ENCODE results near the gene DHRS9. TPM values are rescaled to one million over a fixed set of nuclear protein-coding genes. Genes with fewer than 3 reads are reported as not detected.

Gene DHRS9
- total and polyA plus RNA-seq, 2 experiments from 2014 or later: not detected

DNA sequence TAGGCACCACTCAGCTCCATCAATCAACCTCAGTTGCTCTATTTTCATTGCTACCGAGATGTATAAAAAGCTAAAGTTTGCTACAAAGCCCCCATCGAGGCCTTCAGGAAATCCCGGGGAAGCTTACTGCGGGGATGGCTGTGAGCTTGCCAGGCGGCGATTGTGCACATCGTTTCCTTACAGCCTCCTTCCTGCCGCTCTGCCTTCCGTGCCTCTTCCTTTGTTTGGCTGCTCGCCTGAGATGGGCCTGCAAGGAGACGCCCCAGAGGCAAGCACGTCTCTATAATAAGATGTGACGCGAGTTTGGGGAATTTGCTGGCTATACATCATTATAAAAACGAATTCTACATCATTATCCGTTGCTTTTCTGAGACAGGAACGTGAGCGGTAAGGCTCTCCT is 41.6 kb downstream of the DHRS9 start:
- in situ Hi-C loops (cut with MboI): no loop called here
- Histone ChIP-seq H3K4me2 (ENCODE audit: unreplicated experiment) (no peak overlapping the region), H4K20me1 (ENCODE audit: insufficient read depth) (no peaks in the 10 kb centered on the region), H3K9me3 (ENCODE audit: low read depth) (no peaks in the 10 kb centered on the region), H3F3A (ENCODE audit: insufficient read depth) (no peaks in the 10 kb centered on the region), H3K9me2 (ENCODE audit: insufficient read depth) (no peaks in the 10 kb centered on the region), H2AFZ (no peak overlapping the region), H3K4me3 (no peak overlapping the region), H3K27ac (no peak overlapping the region), H3K36me3 (ENCODE audit: low read depth) (no peaks in the 10 kb centered on the region), H3K9ac (no peak overlapping the region), H3K27me3 (replicated peaks; ENCODE audit: insufficient read depth) (peaks cover 41% of the 10 kb centered on the region), H3K4me1 (ENCODE audit: insufficient read depth) (no peaks in the 10 kb centered on the region), H3K79me2 (ENCODE audit: insufficient read depth) (no peaks in the 10 kb centered on the region)
- TF ChIP-seq EZH2 (IDR thresholded peaks at IDR 0.05; ENCODE audit: insufficient read depth, poor library complexity, severe bottlenecking): no peak
- no peak for TF ChIP-seq EZH2phosphoT487 (IDR thresholded peaks at IDR 0.05; ENCODE audit: insufficient read depth, low read depth)
- peak; percentile 15 for DNase-seq
- 14 to 17% methylated on average over 18 of the region's 18 CpGs for WGBS, 2 experiments (ENCODE audit: low coverage in 1 of 2, low lambda C conversion rate in 2 of 2, missing lambda C conversion rate in 2 of 2)

DNA sequence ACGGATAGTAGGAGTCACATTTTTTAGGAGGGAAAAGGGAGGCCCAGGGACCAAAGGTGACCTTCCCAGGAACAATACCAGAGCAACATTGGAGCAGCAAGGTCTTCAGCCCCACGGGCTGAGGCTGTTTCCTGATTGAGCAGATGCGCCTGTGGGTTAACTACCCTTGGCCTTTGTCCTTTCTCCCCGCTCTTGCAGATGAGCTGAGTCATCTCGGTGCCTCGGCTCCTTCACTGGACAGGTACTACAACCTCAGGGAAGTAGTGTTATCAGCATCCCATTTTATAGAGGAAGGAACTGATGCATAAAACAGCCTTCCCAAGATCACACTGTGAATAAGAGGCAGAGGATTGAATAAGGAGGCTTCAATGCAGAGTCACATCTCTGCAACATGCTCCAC is 43.5 kb downstream of the DHRS9 start:
- Histone ChIP-seq H3K27me3 (replicated peaks; ENCODE audit: insufficient read depth) (peaks cover 41% of the 10 kb centered on the region), H4K20me1 (ENCODE audit: insufficient read depth) (no peaks in the 10 kb centered on the region), H3F3A (ENCODE audit: insufficient read depth) (no peaks in the 10 kb centered on the region), H3K79me2 (ENCODE audit: insufficient read depth) (no peaks in the 10 kb centered on the region), H2AFZ (no peak overlapping the region), H3K9ac (no peak overlapping the region), H3K9me2 (ENCODE audit: insufficient read depth) (no peaks in the 10 kb centered on the region), H3K4me3 (no peak overlapping the region), H3K27ac (no peak overlapping the region), H3K4me2 (ENCODE audit: unreplicated experiment) (no peak overlapping the region), H3K9me3 (ENCODE audit: low read depth) (no peaks in the 10 kb centered on the region), H3K4me1 (ENCODE audit: insufficient read depth) (no peaks in the 10 kb centered on the region), H3K36me3 (ENCODE audit: low read depth) (no peaks in the 10 kb centered on the region)
- TF ChIP-seq EZH2 (IDR thresholded peaks at IDR 0.05; ENCODE audit: insufficient read depth, poor library complexity, severe bottlenecking) (no peak), EZH2phosphoT487 (IDR thresholded peaks at IDR 0.05; ENCODE audit: insufficient read depth, low read depth) (no peak)
- WGBS, 2 experiments (ENCODE audit: low coverage in 1 of 2, low lambda C conversion rate in 2 of 2, missing lambda C conversion rate in 2 of 2): 14 to 17% methylated on average over 6 of the region's 6 CpGs
- in situ Hi-C loops (cut with MboI): no loop called here
- DNase-seq: no peak

DNA sequence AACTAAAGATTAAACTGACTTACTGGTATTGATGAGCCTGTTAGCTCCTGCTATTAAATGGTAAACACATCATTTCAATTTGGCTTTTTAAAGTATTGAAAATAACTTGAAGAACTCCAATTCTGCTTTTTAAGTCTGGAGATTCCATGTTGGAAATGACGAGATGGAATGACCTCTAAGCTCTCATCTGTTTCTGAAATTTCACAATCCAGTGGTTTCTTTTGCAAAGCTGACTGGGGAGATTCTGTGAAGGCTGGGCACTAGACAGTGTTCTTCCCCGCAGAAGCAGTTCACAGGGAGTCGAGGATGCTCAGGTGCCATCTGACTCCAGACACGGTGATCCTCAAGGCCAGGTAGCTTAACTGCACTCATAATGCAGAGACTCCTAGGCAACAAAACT is 44.7 kb downstream of the DHRS9 start:
- H3K9ac ChIP-seq: no peak overlapping the region
- WGBS, 2 experiments (ENCODE audit: low coverage in 1 of 2, low lambda C conversion rate in 2 of 2, missing lambda C conversion rate in 2 of 2): 43 to 52% methylated on average over 4 of the region's 4 CpGs
- no peaks in the 10 kb centered on the region for H3K9me2 ChIP-seq (ENCODE audit: insufficient read depth)
- no peak for DNase-seq
- no peak overlapping the region for H3K27ac ChIP-seq
- no peaks in the 10 kb centered on the region for H3K79me2 ChIP-seq (ENCODE audit: insufficient read depth)
- H3K27me3 ChIP-seq (replicated peaks; ENCODE audit: insufficient read depth): peaks cover 41% of the 10 kb centered on the region
- H3F3A ChIP-seq (ENCODE audit: insufficient read depth): no peaks in the 10 kb centered on the region
- no peaks in the 10 kb centered on the region for H3K36me3 ChIP-seq (ENCODE audit: low read depth)
- no peaks in the 10 kb centered on the region for H4K20me1 ChIP-seq (ENCODE audit: insufficient read depth)
- in situ Hi-C loops (cut with MboI): no loop called here
- H3K4me3 ChIP-seq: no peak overlapping the region
- no peaks in the 10 kb centered on the region for H3K4me1 ChIP-seq (ENCODE audit: insufficient read depth)
- no peak overlapping the region for H2AFZ ChIP-seq
- no peaks in the 10 kb centered on the region for H3K9me3 ChIP-seq (ENCODE audit: low read depth)
- TF ChIP-seq EZH2phosphoT487 (IDR thresholded peaks at IDR 0.05; ENCODE audit: insufficient read depth, low read depth) (no peak), EZH2 (IDR thresholded peaks at IDR 0.05; ENCODE audit: insufficient read depth, poor library complexity, severe bottlenecking) (no peak)
- H3K4me2 ChIP-seq (ENCODE audit: unreplicated experiment): no peak overlapping the region

GRCh38 chr2:169116327-169116726 is 47.0 kb downstream of the DHRS9 start:
- Histone ChIP-seq H3K9me2 (ENCODE audit: insufficient read depth) (no peaks in the 10 kb centered on the region), H3K4me1 (ENCODE audit: insufficient read depth) (no peaks in the 10 kb centered on the region), H3K79me2 (ENCODE audit: insufficient read depth) (no peaks in the 10 kb centered on the region), H3K27ac (no peak overlapping the region), H3K27me3 (replicated peaks; ENCODE audit: insufficient read depth) (peaks cover 21% of the 10 kb centered on the region), H3K36me3 (ENCODE audit: low read depth) (no peaks in the 10 kb centered on the region), H4K20me1 (ENCODE audit: insufficient read depth) (no peaks in the 10 kb centered on the region), H3K4me3 (no peak overlapping the region), H3F3A (ENCODE audit: insufficient read depth) (no peaks in the 10 kb centered on the region), H3K9me3 (ENCODE audit: low read depth) (no peaks in the 10 kb centered on the region), H3K9ac (no peak overlapping the region), H3K4me2 (ENCODE audit: unreplicated experiment) (no peak overlapping the region), H2AFZ (no peak overlapping the region)
- no peak for DNase-seq
- in situ Hi-C loops (cut with MboI): no loop called here
- WGBS, 2 experiments (ENCODE audit: low coverage in 1 of 2, low lambda C conversion rate in 2 of 2, missing lambda C conversion rate in 2 of 2): 0 to 7% methylated on average over 2 of the region's 2 CpGs
- TF ChIP-seq EZH2 (IDR thresholded peaks at IDR 0.05; ENCODE audit: insufficient read depth, poor library complexity, severe bottlenecking) (no peak), EZH2phosphoT487 (IDR thresholded peaks at IDR 0.05; ENCODE audit: insufficient read depth, low read depth) (no peak)

DNA sequence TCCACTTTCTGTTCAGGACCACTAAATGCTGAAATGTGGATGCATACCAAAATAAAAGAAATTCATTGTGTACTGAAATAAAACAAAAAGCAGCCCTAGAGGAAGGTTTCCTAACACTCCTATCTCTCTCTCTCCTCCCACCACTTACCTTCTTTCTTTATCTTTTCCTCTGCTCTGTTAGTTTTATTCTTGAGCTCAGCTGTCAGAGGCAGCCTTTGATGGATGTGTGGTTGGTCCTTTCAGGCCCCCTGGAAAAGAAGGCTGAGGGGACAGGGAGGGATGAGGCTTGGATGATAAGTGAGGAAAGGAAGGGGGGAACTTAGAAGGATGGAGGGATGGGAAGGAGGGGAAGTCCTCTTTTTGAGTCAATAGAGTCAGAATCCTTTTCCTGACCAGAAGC is 47.6 kb downstream of the DHRS9 start:
- Histone ChIP-seq H2AFZ (no peak overlapping the region), H3K36me3 (ENCODE audit: low read depth) (no peaks in the 10 kb centered on the region), H3K79me2 (ENCODE audit: insufficient read depth) (no peaks in the 10 kb centered on the region), H3K27me3 (replicated peaks; ENCODE audit: insufficient read depth) (peaks cover 19% of the 10 kb centered on the region), H3K27ac (no peak overlapping the region), H3K4me3 (no peak overlapping the region), H3K4me2 (ENCODE audit: unreplicated experiment) (no peak overlapping the region), H3K4me1 (ENCODE audit: insufficient read depth) (no peaks in the 10 kb centered on the region), H4K20me1 (ENCODE audit: insufficient read depth) (no peaks in the 10 kb centered on the region), H3K9me2 (ENCODE audit: insufficient read depth) (no peaks in the 10 kb centered on the region), H3F3A (ENCODE audit: insufficient read depth) (no peaks in the 10 kb centered on the region), H3K9me3 (ENCODE audit: low read depth) (no peaks in the 10 kb centered on the region), H3K9ac (no peak overlapping the region)
- DNase-seq: no peak
- in situ Hi-C loops (cut with MboI): no loop called here
- TF ChIP-seq EZH2phosphoT487 (IDR thresholded peaks at IDR 0.05; ENCODE audit: insufficient read depth, low read depth) (no peak), EZH2 (IDR thresholded peaks at IDR 0.05; ENCODE audit: insufficient read depth, poor library complexity, severe bottlenecking) (no peak)
